Stimulated activated CD4-positive, alpha-beta T cell treated with anti-CD3 and anti-CD28 coated beads, Interleukin-12 subunit alpha, Interleukin-12 subunit beta, amount 100 ng/mL, for 24 hours (primary cell): ENCODE measurements around the gene TH.
A peak's percentile ranks its signal among the peaks of the same experiment; 100 is the strongest.

Experiments
- DNase-seq, 2 experiments: peaks; one replicate each; pipeline ENCODE4 v3.0.0-alpha.2; 2020; ENCODE audit warnings: low read depth in 2 of 2

TH gene

DNA sequence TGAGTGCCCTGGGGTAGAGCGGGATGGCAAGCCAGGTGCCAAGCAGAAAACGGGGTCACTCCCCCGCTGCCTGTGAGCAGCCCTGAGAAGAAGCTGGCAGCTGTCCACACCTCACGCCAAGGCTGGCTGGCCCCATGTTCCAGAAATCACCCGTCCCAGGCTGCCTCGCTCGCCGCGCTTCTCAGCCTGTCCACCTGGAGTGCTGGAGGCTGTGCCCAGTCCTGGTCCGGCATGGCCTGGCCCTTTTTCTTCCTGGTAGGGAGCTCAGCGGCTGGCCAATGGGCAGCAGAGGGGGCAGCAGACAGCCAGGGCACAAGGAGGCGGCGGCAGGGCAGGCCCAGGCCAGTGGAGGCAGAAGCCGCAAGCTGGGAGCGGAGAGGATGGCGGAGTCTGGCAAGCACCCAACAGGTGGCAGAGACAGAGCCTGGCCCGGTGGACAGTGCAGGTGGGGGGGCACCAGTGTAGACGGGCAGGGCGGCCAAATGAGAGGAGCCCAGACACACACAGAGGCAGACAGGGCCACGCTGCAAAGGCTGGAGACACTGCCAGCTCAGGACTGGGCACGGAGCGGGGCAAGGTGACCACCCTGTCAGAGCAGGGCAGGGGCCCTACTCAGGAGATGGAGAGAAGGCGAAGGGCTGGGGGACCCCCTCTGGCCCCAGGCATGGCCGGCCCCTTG lies 37.2 kb upstream of the TH start:
- DNase-seq: no peak

DNA sequence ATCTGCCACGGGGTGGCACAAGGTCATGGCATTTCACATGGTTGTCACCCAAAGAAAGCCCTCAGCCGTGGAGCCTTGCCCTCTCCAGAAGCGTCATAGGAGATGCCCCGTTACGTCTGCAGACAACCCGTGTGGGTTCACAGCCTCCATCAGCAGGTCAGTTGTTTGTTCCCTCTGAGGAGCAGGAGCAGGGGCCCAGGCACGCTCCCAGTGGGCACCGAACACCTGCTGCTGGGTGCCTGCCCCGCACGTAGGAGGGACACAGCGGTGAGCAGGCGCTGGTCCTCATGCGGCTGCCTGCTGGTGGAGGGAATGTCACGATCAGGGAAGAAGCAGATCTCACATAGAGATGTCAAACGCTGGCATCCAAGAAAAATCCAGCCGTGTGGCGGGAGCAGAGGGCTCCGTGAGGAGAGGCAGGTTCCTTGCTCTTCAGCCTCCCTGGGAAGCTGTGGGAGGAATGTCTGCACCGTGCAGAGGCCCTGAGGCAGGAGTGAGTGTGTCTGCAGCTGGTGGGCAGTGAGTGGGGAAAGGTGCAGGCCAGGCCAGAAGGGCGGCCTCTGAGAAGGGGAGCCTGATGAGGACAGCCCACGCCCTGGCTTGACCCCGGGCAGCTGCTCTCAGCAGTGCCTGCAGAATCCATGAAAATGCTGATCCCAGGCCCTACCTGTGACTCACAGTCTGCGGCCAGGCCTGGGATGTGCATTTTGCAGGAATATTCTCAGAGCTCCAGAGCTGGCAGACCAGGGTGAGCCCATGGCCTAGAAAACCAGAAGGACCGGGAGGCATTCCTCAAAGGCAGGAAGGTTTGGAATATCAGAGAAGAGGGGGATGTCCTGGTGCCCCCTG lies 36.4 kb upstream of the TH start:
- no peak for DNase-seq

DNA sequence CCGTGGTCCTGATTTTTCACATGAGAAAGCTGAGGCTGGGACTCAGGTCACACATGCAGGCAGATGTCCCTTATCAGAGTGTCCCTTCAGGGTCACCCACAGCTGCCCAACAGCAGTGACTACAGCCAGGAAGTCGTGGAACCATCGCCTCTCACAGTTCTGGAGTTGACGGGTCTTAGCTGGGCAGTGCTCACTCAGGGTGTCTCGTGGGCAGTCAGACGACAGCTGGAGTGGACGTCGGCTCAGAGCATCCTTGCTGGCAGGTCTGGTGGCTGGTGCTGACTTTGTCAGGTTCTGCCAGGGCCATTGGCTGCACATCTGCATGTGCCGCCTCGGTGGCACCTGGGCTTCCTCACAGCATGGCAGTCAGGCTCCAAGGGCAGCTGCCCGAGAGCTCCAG lies 35.6 kb upstream of the TH start:
- no peak for DNase-seq

DNA sequence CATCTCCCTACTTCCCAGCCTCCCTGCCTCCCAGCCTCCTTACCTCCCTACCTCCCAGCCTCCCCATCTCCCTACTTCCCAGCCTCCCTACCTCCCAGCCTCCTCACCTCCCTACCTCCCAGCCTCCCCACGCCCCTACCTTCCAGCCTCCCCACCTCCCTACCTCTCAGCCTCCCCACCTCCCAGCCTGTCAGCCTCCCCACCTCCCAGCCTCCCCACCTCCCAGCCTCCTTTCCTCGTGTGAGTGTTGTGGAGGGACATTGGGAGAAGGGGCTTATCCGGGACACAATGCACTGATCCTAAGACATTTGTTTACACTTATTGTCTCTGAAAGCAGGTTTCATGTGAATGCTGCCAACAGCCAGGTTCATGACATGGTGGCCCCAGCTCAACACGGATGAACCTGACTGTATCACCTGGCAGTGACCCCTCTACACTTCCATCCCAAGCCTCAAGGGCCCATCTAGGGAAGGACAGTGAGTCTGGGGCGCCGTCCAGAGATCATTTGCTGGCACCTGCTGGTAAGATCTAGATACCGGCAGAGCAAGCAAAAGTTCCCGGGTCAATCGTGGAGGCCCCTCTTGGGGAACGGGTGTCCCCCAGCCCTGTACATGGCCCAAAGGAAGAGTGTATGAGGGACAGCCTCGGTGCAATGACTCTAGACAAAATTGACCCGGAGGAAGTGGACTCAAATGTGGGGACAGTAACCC lies 34.5 kb upstream of the TH start:
- no peak for DNase-seq

DNA sequence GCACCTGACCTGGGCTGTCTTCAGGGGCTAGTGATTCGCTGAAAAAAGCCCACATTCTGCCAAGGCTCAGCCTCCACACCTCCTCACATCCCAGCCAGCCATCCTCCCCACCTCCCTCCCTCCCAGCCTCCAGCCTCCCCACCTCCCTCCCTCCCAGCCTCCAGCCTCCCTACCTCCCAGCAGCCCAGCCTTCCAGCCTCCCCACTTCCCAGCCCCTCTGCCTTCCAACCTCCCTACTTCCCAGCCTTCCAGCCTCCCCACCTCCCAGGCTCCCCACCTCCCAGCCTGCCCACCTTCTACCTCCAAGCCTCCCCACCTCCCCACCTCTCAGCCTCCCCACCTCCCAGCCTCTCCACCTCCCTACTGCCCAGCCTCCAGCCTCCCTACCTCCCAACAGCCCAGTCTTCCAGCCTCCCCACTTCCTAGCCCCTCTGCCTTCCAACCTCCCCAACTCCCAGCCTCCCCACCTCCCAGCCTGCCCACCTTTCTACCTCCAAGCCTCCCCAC lies 33.7 kb upstream of the TH start:
- no peak for DNase-seq

DNA sequence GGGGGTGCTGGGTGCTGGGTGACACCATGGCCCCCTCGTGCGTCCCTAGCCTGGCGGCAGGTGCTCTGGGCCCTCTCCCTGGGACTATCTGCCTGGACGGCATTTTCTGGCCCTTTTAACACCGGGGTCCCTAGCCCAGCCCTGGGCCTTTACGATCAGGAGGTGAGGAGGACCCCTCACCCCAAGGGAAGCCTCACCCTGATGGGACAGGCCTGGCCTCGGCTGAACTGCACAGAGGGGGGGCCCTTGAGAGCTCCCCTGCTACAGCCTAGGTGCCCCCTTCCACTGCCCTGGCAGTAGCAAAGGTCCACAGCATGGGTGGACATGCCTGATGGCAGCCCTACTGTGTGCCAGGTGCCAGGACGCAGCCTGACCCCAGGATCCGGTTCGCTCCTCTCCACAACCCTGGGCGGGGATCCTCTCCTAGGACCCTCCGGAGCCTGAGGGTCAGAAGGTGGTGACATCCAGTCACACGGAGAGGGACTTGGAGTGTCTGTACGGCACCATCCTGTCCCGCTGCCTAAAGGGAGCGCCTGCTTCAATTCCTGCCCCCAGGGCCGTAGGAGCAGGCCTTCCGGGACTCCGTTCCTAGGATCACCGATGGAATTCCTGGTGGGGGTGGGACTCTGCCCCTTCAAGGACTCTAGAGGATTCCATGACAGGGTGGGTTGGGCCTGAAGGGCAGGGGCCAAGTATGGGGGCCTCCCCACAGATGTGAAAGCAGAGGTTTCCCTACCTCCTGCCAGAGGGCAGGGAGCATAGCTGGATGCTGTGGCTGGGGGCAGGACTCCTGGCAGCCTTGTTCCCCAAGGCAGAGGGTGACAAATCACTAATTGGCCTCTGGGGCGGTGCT lies 33.0 kb upstream of the TH start:
- no peak for DNase-seq

DNA sequence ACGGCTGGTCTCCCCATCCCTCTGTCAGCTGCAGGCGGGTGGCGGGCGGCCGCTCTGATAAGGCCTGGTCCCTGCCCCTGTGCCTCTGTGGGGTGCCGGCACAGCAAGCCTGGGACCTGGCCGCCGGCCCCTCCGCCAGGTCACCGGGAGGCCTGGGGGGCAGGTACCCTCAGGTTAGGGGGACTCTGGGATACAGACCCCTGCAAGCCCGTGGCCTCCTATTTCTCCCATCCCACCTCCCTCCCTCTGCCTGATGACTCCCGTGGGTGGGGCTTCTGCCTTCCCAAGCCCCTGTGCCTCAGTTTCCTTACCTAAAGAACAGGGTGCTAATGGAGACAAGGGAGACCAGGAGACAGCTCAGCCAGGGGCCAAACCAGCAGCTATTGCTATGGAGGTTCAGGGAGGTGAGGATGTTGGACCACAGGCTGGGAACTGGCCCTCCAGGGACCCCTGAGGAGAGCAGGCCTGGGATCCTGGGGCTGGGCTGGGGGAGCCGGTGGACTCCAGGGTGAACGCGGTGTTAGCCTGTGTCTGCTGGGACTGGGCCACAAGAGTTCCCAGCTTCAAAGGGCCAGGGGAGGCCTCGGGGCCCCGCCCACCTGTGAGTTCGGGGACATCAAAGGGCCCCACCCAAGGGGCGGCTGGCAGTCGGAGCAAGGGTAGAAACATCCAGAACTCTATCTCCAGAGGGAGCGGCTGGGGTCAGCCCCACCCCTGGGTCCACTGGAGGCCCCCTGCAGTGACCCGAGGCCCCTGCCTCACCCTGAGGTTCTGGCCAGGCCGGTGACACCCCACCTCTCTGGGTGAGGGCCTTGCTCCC lies 32.0 kb upstream of the TH start:
- DNase-seq: no peak

DNA sequence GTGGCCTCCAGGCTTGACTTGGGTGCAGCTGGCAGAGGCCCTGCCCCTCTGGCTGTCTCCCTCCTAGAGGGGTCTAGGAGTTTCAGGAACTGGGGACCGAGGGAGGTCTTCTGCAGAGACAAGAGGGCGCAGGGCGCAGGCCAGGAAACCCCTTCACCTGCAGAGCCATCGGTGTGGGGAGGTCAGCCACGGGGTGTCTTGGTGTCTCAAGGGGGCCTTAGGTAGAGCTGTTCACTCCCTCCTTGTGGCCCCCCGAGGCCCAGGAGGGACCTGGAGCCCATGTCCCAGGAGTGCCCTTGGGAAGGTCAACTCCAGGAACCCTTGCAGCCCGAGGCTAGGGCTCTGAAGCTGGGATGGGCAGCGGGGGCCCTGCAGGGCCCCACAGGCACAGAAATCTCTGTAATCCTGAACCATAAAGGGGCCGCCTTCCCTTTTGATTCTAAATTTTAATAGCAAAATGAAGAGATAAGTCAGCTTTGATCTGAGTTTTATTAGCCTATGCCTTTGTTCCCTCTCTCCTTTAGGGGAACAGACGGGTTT lies 31.4 kb upstream of the TH start:
- DNase-seq: no peak

DNA sequence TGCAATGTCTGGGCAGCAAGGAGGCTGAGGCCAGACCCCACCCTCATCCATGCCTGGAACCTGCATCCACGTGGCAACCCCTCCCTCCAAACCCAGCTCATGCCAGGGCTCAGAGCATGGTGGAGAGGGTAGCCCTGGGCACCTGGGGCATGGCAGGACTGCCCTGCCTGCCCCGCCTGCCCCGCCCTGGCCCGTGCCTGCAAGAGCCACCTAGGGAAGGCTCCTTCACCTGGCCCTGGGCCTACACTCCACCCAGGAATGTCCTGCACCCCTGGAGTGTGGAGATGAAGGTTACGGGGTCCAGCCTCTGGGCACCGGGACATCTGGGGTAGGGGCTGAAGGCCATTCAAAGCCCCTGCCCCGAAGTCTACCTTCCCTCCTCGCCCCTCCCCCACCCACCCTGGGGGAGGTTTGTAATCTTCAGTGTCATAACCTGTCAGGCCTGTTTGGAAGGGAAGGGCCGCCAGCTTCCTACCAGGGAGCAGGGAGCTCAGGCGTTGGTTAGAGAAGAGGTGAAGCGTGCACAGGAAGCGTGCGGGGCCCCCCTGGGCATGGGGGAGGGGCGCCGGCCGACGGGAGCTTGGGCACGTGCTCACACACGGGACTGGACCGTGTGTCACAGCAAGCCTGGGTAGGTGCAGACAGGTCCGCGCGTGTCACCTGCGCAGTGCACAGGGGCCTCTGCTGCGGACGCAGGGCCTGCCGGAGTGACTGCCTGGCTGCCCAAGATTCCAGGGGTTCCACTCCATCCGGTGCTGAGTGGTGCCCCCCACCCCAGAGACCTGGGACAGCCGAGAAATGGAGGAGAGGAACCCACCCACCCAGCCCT lies 30.7 kb upstream of the TH start:
- DNase-seq: no peak

DNA sequence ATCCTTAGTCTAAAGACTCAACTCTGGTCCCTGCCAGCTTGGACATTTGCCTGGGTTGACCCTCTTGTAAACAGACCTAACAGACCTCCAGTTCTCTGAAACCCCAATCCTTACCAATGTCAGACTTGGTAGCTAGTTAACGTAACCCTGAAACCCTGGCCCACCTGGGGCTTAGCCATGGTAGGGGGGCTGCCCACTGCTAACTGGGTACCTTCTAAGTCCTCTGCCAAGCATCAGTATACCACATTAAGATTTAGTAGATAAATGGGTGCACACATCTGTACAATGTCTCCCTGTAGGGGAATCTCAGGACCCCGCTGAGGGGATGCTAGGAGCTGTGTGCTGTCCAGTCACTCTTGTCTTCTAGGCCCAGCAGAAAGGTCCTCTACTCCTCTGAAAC lies 29.9 kb upstream of the TH start:
- no peak for DNase-seq

DNA sequence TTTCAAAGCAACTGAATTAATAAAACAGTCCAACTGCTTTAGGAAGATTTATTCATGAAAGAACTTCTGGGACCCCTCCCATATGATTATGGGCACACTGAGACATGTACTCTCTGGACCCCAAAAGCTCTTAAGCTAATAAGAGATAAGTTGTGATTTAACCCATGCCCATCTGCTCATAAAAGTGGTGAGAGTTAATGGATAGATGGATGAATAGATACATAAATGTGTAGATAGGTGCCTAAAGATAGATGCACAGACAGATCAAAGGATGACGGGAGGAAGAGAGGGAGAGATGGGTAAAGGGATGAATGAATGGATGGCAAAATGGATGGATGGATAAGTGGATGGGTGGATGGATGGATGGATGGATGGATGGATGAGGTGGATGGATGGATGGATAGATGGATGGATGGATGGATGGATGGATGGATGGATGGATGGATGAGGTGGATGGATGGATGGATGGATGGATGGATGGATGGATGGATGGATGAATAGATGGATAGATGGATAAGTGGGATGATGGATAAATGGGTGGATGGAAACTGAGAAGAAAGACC lies 29.4 kb upstream of the TH start:
- DNase-seq: no peak

DNA sequence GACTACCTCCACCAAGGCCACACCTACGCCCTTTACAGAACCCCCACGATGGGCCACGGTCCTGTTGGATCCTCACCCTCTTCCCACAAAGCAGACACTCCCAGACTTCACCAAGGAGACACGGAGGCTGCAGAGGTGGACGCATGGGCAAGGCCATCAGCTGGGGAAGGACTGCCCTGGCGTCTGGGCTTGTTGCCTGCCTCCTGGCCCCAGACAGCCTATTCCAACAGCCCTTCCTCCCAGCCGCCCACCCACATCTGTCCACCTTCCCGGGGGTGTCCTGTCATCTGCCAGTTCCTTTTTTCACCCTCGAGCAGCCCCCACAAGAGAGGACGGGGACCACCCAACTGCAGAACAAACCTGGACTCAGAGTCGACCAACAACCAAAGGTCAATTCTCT lies 28.9 kb upstream of the TH start:
- DNase-seq: no peak

DNA sequence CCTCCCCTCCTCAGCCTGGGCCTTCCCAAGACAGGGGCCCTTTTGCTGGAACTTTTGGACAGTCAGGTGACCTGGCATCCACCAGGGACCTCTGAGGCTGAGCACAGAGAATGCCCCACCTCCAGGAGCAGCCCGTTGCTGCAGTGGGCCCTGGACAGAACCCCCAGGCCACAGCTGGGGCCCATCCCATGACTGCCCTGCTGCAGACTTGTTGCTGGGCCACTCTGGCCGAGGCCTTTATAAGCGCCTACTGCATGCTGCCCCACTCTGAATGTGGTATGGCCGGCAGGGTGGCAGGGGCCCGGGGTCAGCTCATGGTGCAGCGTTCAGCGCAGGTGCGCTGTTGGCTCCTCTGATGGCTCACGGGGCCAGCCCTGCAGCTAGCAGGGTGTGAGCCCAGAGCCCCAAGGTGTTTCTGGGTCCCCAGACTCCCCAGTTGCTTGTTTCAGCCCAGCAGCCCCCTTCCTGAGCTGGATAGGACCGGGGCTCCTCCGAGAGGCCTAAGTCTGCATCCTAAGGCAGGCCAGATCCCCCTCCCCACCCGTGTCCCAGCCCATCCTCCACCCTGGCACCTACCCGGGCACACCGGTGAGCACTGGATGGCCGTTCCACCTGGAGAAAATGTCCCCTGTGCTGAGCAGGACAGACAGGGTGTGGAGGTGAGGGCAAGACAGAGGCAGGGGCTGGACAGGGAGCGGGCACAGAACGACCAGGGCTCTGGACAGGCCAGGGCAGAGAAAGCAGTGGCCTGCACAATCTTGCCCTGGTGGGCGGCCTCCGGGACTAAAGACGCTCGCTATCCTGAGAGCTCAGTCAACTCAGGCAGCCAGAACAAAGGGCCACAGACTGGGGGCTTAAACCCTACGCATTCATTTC lies 28.1 kb upstream of the TH start:
- no peak for DNase-seq

DNA sequence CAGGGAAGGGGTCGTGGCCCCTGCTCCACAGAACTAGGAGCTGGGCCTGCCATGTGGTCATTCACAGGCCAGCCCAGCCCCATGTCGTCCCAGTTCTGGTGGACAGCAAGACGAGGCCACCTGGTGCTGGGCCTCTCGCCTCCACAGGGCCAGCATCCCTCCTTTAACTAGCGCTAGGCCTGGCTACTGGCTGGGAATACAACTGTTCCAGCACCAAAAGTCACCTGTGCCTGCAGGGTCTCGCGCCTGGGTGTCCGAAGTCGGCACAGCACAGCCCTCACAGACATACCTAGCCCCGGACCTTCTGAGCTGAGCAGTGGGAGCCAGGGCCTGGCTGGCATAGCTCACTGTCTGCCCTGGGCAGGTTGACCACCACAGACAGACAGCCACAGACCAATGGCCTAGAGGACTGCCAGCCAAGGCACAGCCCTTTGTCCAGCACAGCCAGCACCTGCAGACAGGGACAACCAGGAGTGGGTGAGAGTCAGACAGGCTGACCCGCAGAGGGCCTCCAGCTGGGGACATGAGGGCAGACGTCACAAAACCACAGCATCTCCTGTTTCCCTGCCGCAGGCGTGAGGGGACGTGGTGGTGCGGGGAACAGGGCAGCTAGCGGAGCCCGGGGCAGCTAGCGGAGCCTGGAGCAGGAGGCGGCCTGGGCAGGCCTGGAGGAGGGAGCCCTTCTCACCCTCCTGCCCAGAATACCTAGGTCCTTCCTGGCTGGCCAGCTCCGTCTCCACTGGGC lies 27.2 kb upstream of the TH start:
- no peak for DNase-seq

DNA sequence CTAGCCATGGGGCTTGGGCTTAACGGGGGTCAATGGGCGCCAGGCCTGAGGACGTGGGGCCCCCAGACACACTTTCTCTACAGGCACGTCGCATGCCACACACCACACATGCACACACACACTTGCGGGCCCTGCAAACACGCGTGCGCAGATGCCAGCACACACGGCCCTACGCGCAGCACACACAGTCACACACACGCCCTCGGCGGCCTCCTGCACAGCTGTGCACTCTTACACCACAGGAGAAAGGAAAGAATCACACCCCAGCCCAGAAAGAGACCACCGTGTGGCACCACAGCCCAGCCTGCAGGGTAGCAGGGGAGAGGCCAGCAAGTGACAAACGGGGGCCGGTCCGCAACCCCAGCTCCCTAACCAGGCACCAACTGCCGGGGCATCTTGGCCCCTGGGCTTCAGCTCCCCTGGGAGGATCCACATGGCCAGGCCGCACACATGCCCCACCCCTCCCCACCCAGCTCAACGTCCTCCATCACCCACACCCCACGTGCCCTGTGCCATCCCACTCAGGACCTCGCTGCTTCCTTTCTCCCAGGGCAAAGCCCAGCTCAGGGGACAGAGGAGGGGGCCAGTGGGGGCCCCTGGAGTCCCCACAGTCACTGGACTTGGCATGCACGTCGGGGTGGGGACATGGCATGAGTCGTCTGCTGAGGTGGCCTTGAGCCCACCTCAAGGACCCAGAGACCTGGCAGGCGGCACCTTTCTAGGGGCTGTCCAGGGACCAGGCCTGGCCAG lies 26.3 kb upstream of the TH start:
- no peak for DNase-seq

DNA sequence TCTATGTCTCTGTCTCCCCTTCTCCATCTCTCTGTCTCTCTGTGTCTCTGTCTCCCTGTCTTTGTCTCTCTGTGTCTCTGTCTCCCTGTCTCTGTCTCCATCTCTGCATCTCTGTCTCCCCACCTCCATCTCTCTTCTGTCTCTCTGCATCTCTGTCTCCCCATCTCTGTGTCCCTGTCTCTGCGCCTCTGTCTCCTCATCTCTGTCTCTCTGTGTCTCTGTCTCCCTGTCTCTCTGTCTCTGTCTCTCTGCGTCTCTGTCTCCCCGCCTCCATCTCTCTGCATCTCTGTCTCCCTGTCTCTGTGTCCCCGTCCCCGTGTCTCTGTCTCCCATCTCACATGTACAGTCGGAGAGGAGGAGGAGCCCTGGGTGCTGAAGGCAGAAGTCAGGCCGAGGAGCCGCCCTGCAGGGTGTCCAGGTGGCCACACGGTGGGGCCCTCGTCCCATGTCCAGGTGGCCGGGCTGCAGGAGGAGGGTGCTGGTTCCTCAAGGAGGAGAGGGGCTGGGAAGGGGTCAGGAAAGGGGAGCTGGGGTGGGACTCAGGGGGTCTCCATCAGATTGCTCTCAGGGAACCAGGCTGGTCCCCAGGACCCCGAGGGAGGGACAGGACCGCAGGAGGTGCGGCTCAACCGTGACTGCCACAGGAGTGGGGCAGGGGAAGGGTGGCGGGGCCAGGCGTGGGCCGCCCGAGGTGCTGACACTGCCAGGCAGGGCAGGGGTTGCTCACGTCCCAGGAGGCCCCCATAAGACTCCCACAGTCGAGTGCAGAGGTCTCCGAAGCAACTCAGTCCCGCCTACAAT lies 25.6 kb upstream of the TH start:
- peak; percentile 51 to 63 for DNase-seq
